Neural progenitor cell (in vitro differentiated cells): Measurements from ENCODE around the gene NRSN1. TPM values are rescaled to one million over a fixed set of nuclear protein-coding genes. Genes with fewer than 3 reads are reported as not detected.
"Not testable (repeated sequence)": the region's sequence is repeated elsewhere in the genome, so short reads cannot be mapped to it uniquely, and the experiment has no call there.

Source experiments
- DNase-seq: peaks from one replicate; pipeline ENCODE4 v3.0.0-alpha.2; 2016; ENCODE audit warnings: low spot score
- H2AFZ ChIP-seq: fragments of 200-600 bp; sonication (generic); replicated peaks from 2 replicates; pipeline ENCODE4 v1.6.1; 2016; ENCODE audit warnings: antibody characterized with exemption
- H3F3A ChIP-seq: fragments of 200-600 bp; sonication (generic); 2 replicates; pipeline ENCODE4 v1.6.1; 2016; ENCODE audit warnings: antibody characterized with exemption, low read depth
- H3K27ac ChIP-seq: fragments of 200-600 bp; sonication (generic); 2 replicates; pipeline ENCODE4 v1.5.1; 2016; ENCODE audit warnings: mild to moderate bottlenecking
- H3K27me3 ChIP-seq: fragments of 200-600 bp; sonication (generic); 2 replicates; pipeline ENCODE4 v1.6.1; 2016; ENCODE audit warnings: mild to moderate bottlenecking, moderate library complexity
- H3K36me3 ChIP-seq: fragments of 200-600 bp; sonication (generic); 2 replicates; pipeline ENCODE4 v1.5.1; 2016
- H3K4me1 ChIP-seq: fragments of 200-600 bp; sonication (generic); 2 replicates; pipeline ENCODE4 v1.6.1; 2016; ENCODE audit warnings: mixed run types
- H3K4me2 ChIP-seq: fragments of 200-600 bp; sonication (generic); 2 replicates; pipeline ENCODE4 v1.6.1; 2016
- H3K4me3 ChIP-seq: fragments of 200-600 bp; sonication (generic); 2 replicates; pipeline ENCODE4 v1.5.1; 2016
- H3K79me2 ChIP-seq: fragments of 200-600 bp; sonication (generic); 2 replicates; pipeline ENCODE4 v1.6.1; 2016; ENCODE audit warnings: low read depth
- H3K9ac ChIP-seq: fragments of 200-600 bp; sonication (generic); 2 replicates; pipeline ENCODE4 v1.6.1; 2016
- H3K9me3 ChIP-seq: fragments of 200-600 bp; sonication (generic); 2 replicates; pipeline ENCODE4 v1.5.1; 2016; ENCODE audit warnings: low read depth
- H4K20me1 ChIP-seq: fragments of 200-600 bp; sonication (generic); 2 replicates; pipeline ENCODE4 v1.6.1; 2016; ENCODE audit warnings: low read depth
- H3K27ac Mint-ChIP-seq: 3 replicates; pipeline ENCODE4 v1.8.0; 2021; ENCODE audit warnings: mixed read lengths
- H3K27me3 Mint-ChIP-seq: 2 replicates; pipeline ENCODE4 v1.8.0; 2022; ENCODE audit warnings: low read depth, mild to moderate bottlenecking, inconsistent platforms, moderate library complexity, mixed read lengths; ENCODE audit not compliant: insufficient read depth
- H3K36me3 Mint-ChIP-seq: 3 replicates; pipeline ENCODE4 v1.8.0; 2021; ENCODE audit warnings: mixed read lengths
- H3K4me1 Mint-ChIP-seq: 3 replicates; pipeline ENCODE4 v1.8.0; 2021; ENCODE audit warnings: mixed read lengths
- H3K4me3 Mint-ChIP-seq: 3 replicates; pipeline ENCODE4 v1.8.0; 2021; ENCODE audit warnings: mild to moderate bottlenecking, moderate library complexity, mixed read lengths
- H3K9me3 Mint-ChIP-seq: 3 replicates; pipeline ENCODE4 v1.8.0; 2020; ENCODE audit warnings: mixed read lengths
- CTCF ChIP-seq: fragments of 200-600 bp; sonication (generic); IDR thresholded peaks from 2 replicates; pipeline ENCODE4 v1.5.1; 2017; ENCODE audit warnings: antibody characterized with exemption, mild to moderate bottlenecking
- EZH2 ChIP-seq: fragments of 200-600 bp; sonication (generic); IDR thresholded peaks from 2 replicates; pipeline ENCODE4 v1.6.1; 2017; ENCODE audit warnings: antibody characterized with exemption, mild to moderate bottlenecking, moderate library complexity
- EZH2phosphoT487 ChIP-seq: fragments of 200-600 bp; sonication (generic); IDR thresholded peaks from 2 replicates; pipeline ENCODE4 v1.6.1; 2017; ENCODE audit warnings: antibody characterized with exemption
- total RNA-seq: library from RNA; depleted of rRNA; stranded (reverse); fragments of >200 nt; gene quantifications from 2 replicates; pipeline ENCODE4 v1.2.3, GENCODE V29; 2015; ENCODE audit warnings: low replicate concordance

Gene NRSN1
- total RNA-seq, 1 donor from 2014 or later, result 0.19 TPM

- H3K36me3 Mint-ChIP-seq, result no peaks in the 10 kb centered on the region
- Histone ChIP-seq H3K9me3 (no peaks in the 10 kb centered on the region), H3K9ac (no peak overlapping the region), H4K20me1 (no peaks in the 10 kb centered on the region), H3K4me1 (no peaks in the 10 kb centered on the region), H3F3A (no peaks in the 10 kb centered on the region), H3K4me3 (no peak overlapping the region), H3K4me2 (no peak overlapping the region), H3K79me2 (no peaks in the 10 kb centered on the region), H2AFZ (no peak overlapping the region), H3K27ac (no peak overlapping the region), H3K27me3 (no peaks in the 10 kb centered on the region), H3K36me3 (no peaks in the 10 kb centered on the region)
- no peaks in the 10 kb centered on the region for H3K9me3 Mint-ChIP-seq
- no peaks in the 10 kb centered on the region for H3K4me1 Mint-ChIP-seq
- no peak overlapping the region for H3K27ac Mint-ChIP-seq
- no peak overlapping the region for H3K4me3 Mint-ChIP-seq
- TF ChIP-seq CTCF, result no peak
- TF ChIP-seq EZH2phosphoT487, result no peak
- no peak for TF ChIP-seq EZH2
- peaks cover 3% of the 10 kb centered on the region for H3K27me3 Mint-ChIP-seq
- DNase-seq, result no peak
Observed at GRCh38 chr6:24139639-24140038, 13.6 kb downstream of the NRSN1 start.

GRCh38 chr6:24140591-24140990, 14.6 kb downstream of the NRSN1 start:
- Histone ChIP-seq H3K4me3 (no peak overlapping the region), H3K9ac (no peak overlapping the region), H4K20me1 (no peaks in the 10 kb centered on the region), H3K4me1 (no peaks in the 10 kb centered on the region), H3K79me2 (no peaks in the 10 kb centered on the region), H3K9me3 (no peaks in the 10 kb centered on the region), H3K4me2 (no peak overlapping the region), H2AFZ (peak overlapping the region; percentile 26), H3F3A (no peaks in the 10 kb centered on the region), H3K27me3 (no peaks in the 10 kb centered on the region), H3K27ac (no peak overlapping the region), H3K36me3 (no peaks in the 10 kb centered on the region)
- no peak overlapping the region for H3K4me3 Mint-ChIP-seq
- H3K27me3 Mint-ChIP-seq, result peaks cover 3% of the 10 kb centered on the region
- no peaks in the 10 kb centered on the region for H3K9me3 Mint-ChIP-seq
- DNase-seq, result no peak
- no peak for TF ChIP-seq CTCF
- no peak for TF ChIP-seq EZH2
- TF ChIP-seq EZH2phosphoT487, result no peak
- no peak overlapping the region for H3K27ac Mint-ChIP-seq
- H3K36me3 Mint-ChIP-seq, result no peaks in the 10 kb centered on the region
- H3K4me1 Mint-ChIP-seq, result peaks cover 2% of the 10 kb centered on the region

GRCh38 chr6:24142733-24143132, 16.7 kb downstream of the NRSN1 start:
- not testable (repeated sequence) for H3K4me1 ChIP-seq, H3K27ac Mint-ChIP-seq, H3K36me3 ChIP-seq, H3K27ac ChIP-seq, H3K36me3 Mint-ChIP-seq, H3K4me3 Mint-ChIP-seq, H3K27me3 ChIP-seq, H3K4me2 ChIP-seq, H3K9me3 ChIP-seq, H3F3A ChIP-seq, H3K4me3 ChIP-seq, H2AFZ ChIP-seq, H4K20me1 ChIP-seq, H3K79me2 ChIP-seq, H3K9ac ChIP-seq, H3K4me1 Mint-ChIP-seq, H3K27me3 Mint-ChIP-seq, DNase-seq, H3K9me3 Mint-ChIP-seq

- Histone ChIP-seq H3K79me2 (no peaks in the 10 kb centered on the region), H3K4me1 (no peaks in the 10 kb centered on the region), H2AFZ (no peak overlapping the region), H3K9me3 (no peaks in the 10 kb centered on the region), H3F3A (no peaks in the 10 kb centered on the region), H3K27ac (no peak overlapping the region), H4K20me1 (no peaks in the 10 kb centered on the region), H3K4me2 (no peak overlapping the region), H3K27me3 (no peaks in the 10 kb centered on the region), H3K9ac (no peak overlapping the region), H3K36me3 (no peaks in the 10 kb centered on the region), H3K4me3 (no peak overlapping the region)
- H3K9me3 Mint-ChIP-seq, result no peaks in the 10 kb centered on the region
- TF ChIP-seq EZH2phosphoT487, result no peak
- no peak overlapping the region for H3K4me3 Mint-ChIP-seq
- H3K27ac Mint-ChIP-seq, result no peak overlapping the region
- no peak for DNase-seq
- peaks cover 5% of the 10 kb centered on the region for H3K4me1 Mint-ChIP-seq
- peaks cover 6% of the 10 kb centered on the region for H3K27me3 Mint-ChIP-seq
- H3K36me3 Mint-ChIP-seq, result no peaks in the 10 kb centered on the region
Observed at GRCh38 chr6:24145690-24146131, 19.7 kb downstream of the NRSN1 start.
